ENCODE data around the gene DUSP9. TPM values are rescaled to one million over a fixed set of nuclear protein-coding genes. Genes with fewer than 3 reads are reported as not detected.
A peak's percentile ranks its signal among the peaks of the same experiment; 100 is the strongest.

The DUSP9 gene
- total RNA-seq, 1 donor from 2014 or later = 0.21 TPM

DNA sequence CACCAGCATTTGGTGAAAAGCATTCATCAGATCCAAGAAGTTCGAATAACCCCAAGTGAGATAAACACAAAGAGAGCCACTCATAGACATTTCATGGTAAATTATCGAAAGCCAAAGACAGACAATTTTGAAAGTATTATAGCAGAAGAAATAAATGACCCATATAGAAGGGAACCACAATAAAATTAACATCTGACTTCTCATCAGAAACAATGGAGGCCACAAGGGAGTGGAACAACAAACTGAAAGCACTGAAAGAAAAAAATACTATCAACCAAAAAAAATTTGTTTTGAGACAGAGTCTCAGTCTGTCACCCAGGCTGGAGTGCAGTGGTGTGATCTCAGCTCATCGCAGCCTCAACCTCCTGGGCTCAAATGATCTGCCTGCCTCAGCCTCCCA lies 12.3 kb downstream of the DUSP9 start:
- Mint-ChIP-seq H3K4me1 (no peaks in the 10 kb centered on the region), H3K4me3 (no peak overlapping the region), H3K27ac (no peak overlapping the region), H3K27me3 (ENCODE audit: insufficient read depth, low read depth) (peaks cover 16% of the 10 kb centered on the region), H3K9me3 (peaks cover 47% of the 10 kb centered on the region), H3K36me3 (no peaks in the 10 kb centered on the region)
- no peak overlapping the region for H3K4me3 ChIP-seq
- no peak overlapping the region for H2AFZ ChIP-seq (replicated peaks)
- H3K27me3 ChIP-seq = peaks cover 38% of the 10 kb centered on the region
- no peak for TF ChIP-seq EZH2phosphoT487 (IDR thresholded peaks at IDR 0.05)
- TF ChIP-seq, protein P1, sequence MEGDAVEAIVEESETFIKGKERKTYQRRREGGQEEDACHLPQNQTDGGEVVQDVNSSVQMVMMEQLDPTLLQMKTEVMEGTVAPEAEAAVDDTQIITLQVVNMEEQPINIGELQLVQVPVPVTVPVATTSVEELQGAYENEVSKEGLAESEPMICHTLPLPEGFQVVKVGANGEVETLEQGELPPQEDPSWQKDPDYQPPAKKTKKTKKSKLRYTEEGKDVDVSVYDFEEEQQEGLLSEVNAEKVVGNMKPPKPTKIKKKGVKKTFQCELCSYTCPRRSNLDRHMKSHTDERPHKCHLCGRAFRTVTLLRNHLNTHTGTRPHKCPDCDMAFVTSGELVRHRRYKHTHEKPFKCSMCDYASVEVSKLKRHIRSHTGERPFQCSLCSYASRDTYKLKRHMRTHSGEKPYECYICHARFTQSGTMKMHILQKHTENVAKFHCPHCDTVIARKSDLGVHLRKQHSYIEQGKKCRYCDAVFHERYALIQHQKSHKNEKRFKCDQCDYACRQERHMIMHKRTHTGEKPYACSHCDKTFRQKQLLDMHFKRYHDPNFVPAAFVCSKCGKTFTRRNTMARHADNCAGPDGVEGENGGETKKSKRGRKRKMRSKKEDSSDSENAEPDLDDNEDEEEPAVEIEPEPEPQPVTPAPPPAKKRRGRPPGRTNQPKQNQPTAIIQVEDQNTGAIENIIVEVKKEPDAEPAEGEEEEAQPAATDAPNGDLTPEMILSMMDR (IDR thresholded peaks at IDR 0.05) = no peak
- TF ChIP-seq EZH2 (IDR thresholded peaks at IDR 0.05) = no peak
- no peak for DNase-seq (ENCODE audit: low spot score)
- H4K20me1 ChIP-seq (ENCODE audit: low read depth) = no peaks in the 10 kb centered on the region
- H3K79me2 ChIP-seq (ENCODE audit: low read depth) = no peaks in the 10 kb centered on the region
- H3K4me1 ChIP-seq = no peaks in the 10 kb centered on the region
- no peak overlapping the region for H3K9ac ChIP-seq
- H3K27ac ChIP-seq = no peak overlapping the region
- no peak overlapping the region for H3K4me2 ChIP-seq
- H3K36me3 ChIP-seq = no peaks in the 10 kb centered on the region
- H3F3A ChIP-seq (ENCODE audit: low read depth) = no peaks in the 10 kb centered on the region
- peaks cover 1% of the 10 kb centered on the region for H3K9me3 ChIP-seq (ENCODE audit: low read depth)

DNA sequence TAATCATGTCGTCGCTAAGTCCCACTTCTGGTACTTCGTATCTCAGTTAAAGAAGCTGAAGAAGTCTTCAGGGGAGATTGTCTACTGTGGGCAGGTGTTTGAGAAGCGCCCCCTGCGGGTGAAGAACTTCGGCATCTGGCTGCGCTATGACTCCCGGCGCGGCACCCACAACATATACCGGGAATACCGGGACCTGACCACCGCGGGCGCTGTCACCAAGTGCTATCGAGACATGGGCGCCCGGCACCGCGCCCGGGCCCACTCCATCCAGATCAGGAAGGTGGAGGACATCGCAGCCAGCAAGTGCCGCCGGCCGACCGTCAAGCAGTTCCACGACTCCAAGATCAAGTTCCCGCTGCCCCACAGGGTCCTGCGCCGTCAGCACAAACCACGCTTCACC lies 15.3 kb downstream of the DUSP9 start:
- Histone ChIP-seq H3K4me2 (no peak overlapping the region), H2AFZ (replicated peaks) (no peak overlapping the region), H3K27ac (no peak overlapping the region), H3K27me3 (peaks cover 41% of the 10 kb centered on the region), H3F3A (ENCODE audit: low read depth) (no peaks in the 10 kb centered on the region), H4K20me1 (ENCODE audit: low read depth) (no peaks in the 10 kb centered on the region), H3K9me3 (ENCODE audit: low read depth) (no peaks in the 10 kb centered on the region), H3K4me1 (no peaks in the 10 kb centered on the region), H3K4me3 (no peak overlapping the region), H3K9ac (no peak overlapping the region), H3K79me2 (ENCODE audit: low read depth) (no peaks in the 10 kb centered on the region), H3K36me3 (no peaks in the 10 kb centered on the region)
- Mint-ChIP-seq H3K27ac (no peak overlapping the region), H3K27me3 (ENCODE audit: insufficient read depth, low read depth) (peaks cover 21% of the 10 kb centered on the region), H3K4me1 (no peaks in the 10 kb centered on the region), H3K9me3 (peaks cover 50% of the 10 kb centered on the region), H3K4me3 (no peak overlapping the region), H3K36me3 (peaks cover 2% of the 10 kb centered on the region)
- TF ChIP-seq, protein P1 (IDR thresholded peaks at IDR 0.05) = peak; percentile 57
- no peak for TF ChIP-seq EZH2phosphoT487 (IDR thresholded peaks at IDR 0.05)
- DNase-seq (ENCODE audit: low spot score) = peak; percentile 64

DNA sequence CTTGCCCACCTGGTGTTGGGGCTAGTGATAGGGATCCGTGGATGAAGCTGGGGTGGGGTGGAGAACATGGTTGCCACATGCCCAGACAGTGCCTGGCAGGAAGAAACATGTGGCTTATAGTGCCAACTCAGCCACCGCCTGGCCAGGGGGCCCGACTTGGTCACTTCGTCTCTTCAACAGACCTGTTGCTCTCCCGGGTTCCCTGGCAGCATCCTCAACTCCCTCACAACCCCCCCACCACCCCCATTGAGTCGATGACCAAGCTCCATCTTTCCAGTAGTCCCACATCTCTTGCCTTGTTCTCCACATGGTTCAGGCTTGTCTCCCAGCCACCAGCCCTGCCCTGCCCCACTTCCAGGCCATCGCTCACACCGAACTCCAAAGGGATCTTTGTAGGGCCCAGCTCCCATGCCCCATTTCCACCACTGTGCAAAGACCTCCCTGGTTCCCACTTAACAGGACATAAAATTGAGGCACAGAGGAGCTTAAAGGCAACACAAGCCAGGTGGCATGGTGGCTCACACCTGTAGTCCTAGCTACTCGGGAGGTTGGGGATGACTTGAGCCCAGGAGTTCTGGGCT lies 18.8 kb downstream of the DUSP9 start:
- Histone ChIP-seq H4K20me1 (ENCODE audit: low read depth) (no peaks in the 10 kb centered on the region), H3K4me2 (no peak overlapping the region), H3K27me3 (peaks cover 34% of the 10 kb centered on the region), H3K36me3 (no peaks in the 10 kb centered on the region), H3F3A (ENCODE audit: low read depth) (no peaks in the 10 kb centered on the region), H3K4me3 (no peak overlapping the region), H2AFZ (replicated peaks) (no peak overlapping the region), H3K27ac (no peak overlapping the region), H3K79me2 (ENCODE audit: low read depth) (no peaks in the 10 kb centered on the region), H3K4me1 (no peaks in the 10 kb centered on the region), H3K9me3 (ENCODE audit: low read depth) (no peaks in the 10 kb centered on the region), H3K9ac (no peak overlapping the region)
- Mint-ChIP-seq H3K4me3 (no peak overlapping the region), H3K4me1 (peaks cover 8% of the 10 kb centered on the region), H3K27me3 (ENCODE audit: insufficient read depth, low read depth) (peaks cover 20% of the 10 kb centered on the region), H3K9me3 (peaks cover 45% of the 10 kb centered on the region), H3K36me3 (peaks cover 2% of the 10 kb centered on the region), H3K27ac (no peak overlapping the region)
- DNase-seq (ENCODE audit: low spot score) = no peak
- TF ChIP-seq EZH2 (IDR thresholded peaks at IDR 0.05) = no peak
- no peak for TF ChIP-seq EZH2phosphoT487 (IDR thresholded peaks at IDR 0.05)
- TF ChIP-seq, protein P1 (IDR thresholded peaks at IDR 0.05) = no peak
